ENCODE measurements around the gene ANKRD53.

The ANKRD53 gene

GRCh38 chr2:70942396-70943204, 35.8 kb upstream of the ANKRD53 start:
- H3K4me3 ChIP-seq: no peak overlapping the region

GRCh38 chr2:70943205-70943871, 35.1 kb upstream of the ANKRD53 start:
- Histone ChIP-seq H3K27ac (no peak overlapping the region), H3K4me3 (no peak overlapping the region)

More at GRCh38 chr2:70942396-70943204, 35.8 kb upstream of the ANKRD53 start:
- H3K27ac ChIP-seq: no peak overlapping the region

GRCh38 chr2:70944111-70944690, 34.2 kb upstream of the ANKRD53 start:
- Histone ChIP-seq H3K4me3 (no peak overlapping the region), H3K27ac (no peak overlapping the region)

- Histone ChIP-seq H3K4me3 (no peak overlapping the region), H3K27ac (no peak overlapping the region)
Measured at GRCh38 chr2:70946832-70947442, 31.5 kb upstream of the ANKRD53 start.

GRCh38 chr2:70947556-70948184, 30.8 kb upstream of the ANKRD53 start:
- no peak overlapping the region for H3K27ac ChIP-seq
- peak overlapping the region in 1 of 7 experiments; percentile 13 for H3K4me3 ChIP-seq

GRCh38 chr2:70948337-70949003, 30.0 kb upstream of the ANKRD53 start:
- peak overlapping the region in 2 of 7 experiments; percentile 13 to 24 for H3K4me3 ChIP-seq
- no peak overlapping the region for H3K27ac ChIP-seq

GRCh38 chr2:70949086-70949485, 29.3 kb upstream of the ANKRD53 start:
- H3K27ac ChIP-seq: no peak overlapping the region

GRCh38 chr2:70954886-70955285, 23.5 kb upstream of the ANKRD53 start:
- Histone ChIP-seq H3K27ac (no peak overlapping the region), H3K4me3 (no peak overlapping the region)

More at GRCh38 chr2:70949086-70949485, 29.3 kb upstream of the ANKRD53 start:
- no peak overlapping the region for H3K4me3 ChIP-seq

GRCh38 chr2:70956141-70956540, 22.3 kb upstream of the ANKRD53 start:
- H3K4me3 ChIP-seq: no peak overlapping the region
- H3K27ac ChIP-seq: no peak overlapping the region

- no peak overlapping the region for H3K27ac ChIP-seq
- no peak overlapping the region for H3K4me3 ChIP-seq
Measured at GRCh38 chr2:70957798-70958197, 20.6 kb upstream of the ANKRD53 start.

GRCh38 chr2:70958759-70959158, 19.7 kb upstream of the ANKRD53 start:
- H3K27ac ChIP-seq: no peak overlapping the region

GRCh38 chr2:70959271-70959761, 19.1 kb upstream of the ANKRD53 start:
- no peak overlapping the region for H3K4me3 ChIP-seq
- no peak overlapping the region for H3K27ac ChIP-seq

More at GRCh38 chr2:70958759-70959158, 19.7 kb upstream of the ANKRD53 start:
- no peak overlapping the region for H3K4me3 ChIP-seq

- H3K27ac ChIP-seq: no peak overlapping the region
- H3K4me3 ChIP-seq: no peak overlapping the region
Measured at GRCh38 chr2:70959851-70960832, 18.3 kb upstream of the ANKRD53 start.

GRCh38 chr2:70960833-70961647, 17.4 kb upstream of the ANKRD53 start:
- no peak overlapping the region for H3K27ac ChIP-seq

GRCh38 chr2:70961648-70961994, 16.8 kb upstream of the ANKRD53 start:
- no peak overlapping the region for H3K4me3 ChIP-seq
- no peak overlapping the region for H3K27ac ChIP-seq

More at GRCh38 chr2:70960833-70961647, 17.4 kb upstream of the ANKRD53 start:
- H3K4me3 ChIP-seq: no peak overlapping the region

- no peak overlapping the region for H3K27ac ChIP-seq
- H3K4me3 ChIP-seq: no peak overlapping the region
Measured at GRCh38 chr2:70962211-70962884, 16.1 kb upstream of the ANKRD53 start.

Measured in skin epidermis (tissue), 12 donors.